Esophagus muscularis mucosa (tissue), 4 donors: ENCODE measurements around the gene CD46.

Experiments
- EP300 ChIP-seq: sonication (generic); formaldehyde crosslinking; IDR thresholded peaks from one replicate; pipeline ENCODE4 v1.6.1; 2017; ENCODE audit warnings: antibody characterized with exemption
- POLR2A ChIP-seq: fragments of 450-650 bp; IDR thresholded peaks from one replicate; pipeline ENCODE4 v1.6.1; 2017; ENCODE audit warnings: antibody characterized with exemption, moderate library complexity, mild to moderate bottlenecking, low read depth
- TF ChIP-seq, protein P1 (sequence below), 3 experiments: fragments of 200-600 bp in 2 of 3; fragments of 450-650 bp in 1 of 3; sonication (generic) in 2 of 3; IDR thresholded peaks; one replicate each; pipeline ENCODE4 v1.5.1; 2017 to 2019; ENCODE audit warnings: antibody characterized with exemption in 3 of 3, mild to moderate bottlenecking in 2 of 3, moderate library complexity in 1 of 3

DNA sequence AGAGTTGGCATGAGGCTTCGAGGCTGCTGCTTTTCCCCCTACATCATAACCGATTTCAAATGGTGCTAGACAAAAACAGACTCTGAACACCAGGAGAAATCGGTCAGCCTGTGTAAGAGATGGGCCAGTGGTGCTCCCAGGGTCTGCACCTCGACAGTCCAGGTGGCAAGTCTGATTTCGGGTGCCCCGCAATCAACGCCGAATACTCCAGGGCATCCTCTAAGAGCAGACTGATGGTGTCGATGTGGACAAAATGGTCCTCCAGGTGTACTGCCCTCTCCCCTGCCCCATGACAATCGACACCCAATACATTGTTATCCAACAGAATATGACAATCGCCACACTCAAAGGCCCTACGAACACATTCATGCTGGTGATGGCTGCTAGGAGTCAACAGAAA is 50.0 kb downstream of the CD46 start:
- no peak for TF ChIP-seq EP300
- TF ChIP-seq POLR2A: no peak
- TF ChIP-seq, protein P1, sequence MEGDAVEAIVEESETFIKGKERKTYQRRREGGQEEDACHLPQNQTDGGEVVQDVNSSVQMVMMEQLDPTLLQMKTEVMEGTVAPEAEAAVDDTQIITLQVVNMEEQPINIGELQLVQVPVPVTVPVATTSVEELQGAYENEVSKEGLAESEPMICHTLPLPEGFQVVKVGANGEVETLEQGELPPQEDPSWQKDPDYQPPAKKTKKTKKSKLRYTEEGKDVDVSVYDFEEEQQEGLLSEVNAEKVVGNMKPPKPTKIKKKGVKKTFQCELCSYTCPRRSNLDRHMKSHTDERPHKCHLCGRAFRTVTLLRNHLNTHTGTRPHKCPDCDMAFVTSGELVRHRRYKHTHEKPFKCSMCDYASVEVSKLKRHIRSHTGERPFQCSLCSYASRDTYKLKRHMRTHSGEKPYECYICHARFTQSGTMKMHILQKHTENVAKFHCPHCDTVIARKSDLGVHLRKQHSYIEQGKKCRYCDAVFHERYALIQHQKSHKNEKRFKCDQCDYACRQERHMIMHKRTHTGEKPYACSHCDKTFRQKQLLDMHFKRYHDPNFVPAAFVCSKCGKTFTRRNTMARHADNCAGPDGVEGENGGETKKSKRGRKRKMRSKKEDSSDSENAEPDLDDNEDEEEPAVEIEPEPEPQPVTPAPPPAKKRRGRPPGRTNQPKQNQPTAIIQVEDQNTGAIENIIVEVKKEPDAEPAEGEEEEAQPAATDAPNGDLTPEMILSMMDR (IDR thresholded peaks at IDR 0.05): no peak
